Measurements from ENCODE around the gene CDK5R1. TPM values are rescaled to one million over a fixed set of nuclear protein-coding genes. Genes with fewer than 3 reads are reported as not detected.
A peak's percentile ranks its signal among the peaks of the same experiment; 100 is the strongest.
"Not testable (repeated sequence)": the region's sequence is repeated elsewhere in the genome, so short reads cannot be mapped to it uniquely, and the experiment has no call there.

CDK5R1 gene
- total RNA-seq, 1 donor from 2014 or later, result 1.8 TPM

- DNase-seq (ENCODE audit: low spot score), result no peak
These were observed 29.0 kb downstream of the CDK5R1 start for GRCh38 chr17:32515677-32516383.

- no peak for DNase-seq (ENCODE audit: low spot score)
These were observed 29.7 kb downstream of the CDK5R1 start for GRCh38 chr17:32516450-32516849.

GRCh38 chr17:32516940-32517701 is 30.3 kb downstream of the CDK5R1 start:
- no peak for DNase-seq (ENCODE audit: low spot score)

GRCh38 chr17:32517982-32518381 is 31.2 kb downstream of the CDK5R1 start:
- DNase-seq (ENCODE audit: low spot score), result no peak

- no peak for DNase-seq (ENCODE audit: low spot score)
These were observed 31.9 kb downstream of the CDK5R1 start for GRCh38 chr17:32518646-32519227.

GRCh38 chr17:32519228-32520103 is 32.7 kb downstream of the CDK5R1 start:
- no peak for DNase-seq (ENCODE audit: low spot score)

GRCh38 chr17:32520104-32520701 is 33.4 kb downstream of the CDK5R1 start:
- DNase-seq (ENCODE audit: low spot score), result no peak

- DNase-seq (ENCODE audit: low spot score), result no peak
These were observed 34.1 kb downstream of the CDK5R1 start for GRCh38 chr17:32520737-32521404.

- no peak for DNase-seq (ENCODE audit: low spot score)
These were observed 36.4 kb downstream of the CDK5R1 start for GRCh38 chr17:32523017-32523680.

- DNase-seq (ENCODE audit: low spot score), result no peak
These were observed 37.2 kb downstream of the CDK5R1 start for GRCh38 chr17:32523827-32524552.

- not testable (repeated sequence) for DNase-seq (ENCODE audit: low spot score)
These were observed 37.7 kb downstream of the CDK5R1 start for GRCh38 chr17:32524553-32524880.

- DNase-seq (ENCODE audit: low spot score), result no peak
These were observed 38.3 kb downstream of the CDK5R1 start for GRCh38 chr17:32525122-32525521.

- no peak for DNase-seq (ENCODE audit: low spot score)
These were observed 40.4 kb downstream of the CDK5R1 start for GRCh38 chr17:32527146-32527545.

- no peak for DNase-seq (ENCODE audit: low spot score)
These were observed 42.0 kb downstream of the CDK5R1 start for GRCh38 chr17:32528825-32529224.

GRCh38 chr17:32529604-32530003 is 42.8 kb downstream of the CDK5R1 start:
- no peak for DNase-seq (ENCODE audit: low spot score)

GRCh38 chr17:32533296-32533695 is 46.5 kb downstream of the CDK5R1 start:
- DNase-seq (ENCODE audit: low spot score), result peak; percentile 22

GRCh38 chr17:32536736-32537643 is 50.2 kb downstream of the CDK5R1 start:
- DNase-seq (ENCODE audit: low spot score), result peak; percentile 2
